Endothelial cell of umbilical vein (primary cell): Measurements from ENCODE around the gene SUPT5H. TPM values are rescaled to one million over a fixed set of nuclear protein-coding genes. Genes with fewer than 3 reads are reported as not detected.

Experiments
- BruUV-seq: library from RNA; stranded (reverse); fragments of 400-500 nt; replicated peaks from 2 replicates; lab custom pipeline; 2021; lab: Mats Ljungman, UMichigan
- CTCF ChIA-PET: fragments of 300-600, 350-600 bp; sonication (Branson Sonifier 250); formaldehyde crosslinking; loops from one replicate; lab custom pipeline; 2021; ENCODE audit warnings: antibody characterized with exemption, inconsistent platforms; lab: Charles Lee
- POLR2A ChIA-PET: fragments of 300-600, 350-600 bp; sonication (Branson Sonifier 250); formaldehyde crosslinking; loops from one replicate; lab custom pipeline; 2021; ENCODE audit warnings: antibody characterized with exemption, inconsistent platforms; lab: Charles Lee
- DNase-seq: peaks from one replicate; pipeline ENCODE4 v3.0.0-alpha.2; 2011; ENCODE audit warnings: low read depth, low spot score
- FAIRE-seq: peaks from 2 replicates; lab custom pipeline; 2011; peaks lifted over from hg19 to GRCh38; lab: Jason Lieb, UNC
- H2AFZ ChIP-seq: 2 replicates; pipeline ENCODE4 v1.6.0; 2012; ENCODE audit warnings: low read depth, low read length, control low read depth, inconsistent platforms
- H3K27ac ChIP-seq: 2 replicates; pipeline ENCODE4 v1.5.1; 2011; ENCODE audit warnings: low read depth, mild to moderate bottlenecking, control low read depth, low read length, moderate library complexity; ENCODE audit not compliant: insufficient read depth
- H3K27me3 ChIP-seq, 2 experiments: 2 replicates each; pipeline versions ENCODE4 v1.6.0 to v1.6.1; 2011; ENCODE audit warnings: low read length in 2 of 2, mixed read lengths in 1 of 2; ENCODE audit not compliant: control insufficient read depth in 2 of 2, insufficient read depth in 2 of 2
- H3K36me3 ChIP-seq, 2 experiments: 2 replicates in 1 of 2; 3 replicates in 1 of 2; pipeline ENCODE4 v1.5.1; 2011; ENCODE audit warnings: low read length in 2 of 2, mild to moderate bottlenecking in 1 of 2, moderate library complexity in 1 of 2; ENCODE audit not compliant: control insufficient read depth in 2 of 2, insufficient read depth in 2 of 2; ENCODE audit errors: extremely low read depth in 1 of 2
- H3K4me1 ChIP-seq: 3 replicates; pipeline ENCODE4 v1.5.1; 2011; ENCODE audit warnings: mild to moderate bottlenecking, low read length; ENCODE audit not compliant: control insufficient read depth, insufficient read depth; ENCODE audit errors: extremely low read depth
- H3K4me2 ChIP-seq: 2 replicates; pipeline ENCODE4 v1.6.1; 2011; ENCODE audit warnings: low read length, control low read depth, mixed read lengths; ENCODE audit not compliant: insufficient read depth
- H3K4me3 ChIP-seq, 3 experiments: fragments of 200-600 bp in 1 of 3; sonication (generic), shearing (Covaris generic) in 1 of 3; replicated peaks in 1 of 3; 2 replicates each; pipeline ENCODE4 v1.5.1; 2011 to 2016; ENCODE audit warnings: control low read depth in 3 of 3, low read length in 3 of 3, mild to moderate bottlenecking in 2 of 3, inconsistent platforms in 1 of 3, low read depth in 1 of 3, moderate library complexity in 1 of 3; ENCODE audit not compliant: insufficient read depth in 1 of 3
- H3K79me2 ChIP-seq: 2 replicates; pipeline ENCODE4 v1.6.0; 2012; ENCODE audit warnings: low read length, inconsistent platforms; ENCODE audit not compliant: control insufficient read depth, insufficient read depth
- H3K9ac ChIP-seq: replicated peaks from 2 replicates; pipeline ENCODE3; 2011; ENCODE audit warnings: low read length, control low read depth; ENCODE audit not compliant: insufficient read depth; ENCODE audit errors: extremely low read depth
- H3K9me1 ChIP-seq: replicated peaks from 3 replicates; pipeline ENCODE4 v1.6.0; 2011; ENCODE audit warnings: mild to moderate bottlenecking, low read length; ENCODE audit not compliant: control insufficient read depth, insufficient read depth; ENCODE audit errors: extremely low read depth
- H3K9me3 ChIP-seq: replicated peaks from 2 replicates; pipeline ENCODE4 v1.5.1; 2012; ENCODE audit warnings: low read length, inconsistent platforms; ENCODE audit not compliant: control insufficient read depth, insufficient read depth
- H4K20me1 ChIP-seq: replicated peaks from 2 replicates; pipeline ENCODE3; 2011; ENCODE audit warnings: mild to moderate bottlenecking, low read length; ENCODE audit not compliant: control insufficient read depth, insufficient read depth; ENCODE audit errors: extremely low read depth
- EZH2 ChIP-seq: IDR thresholded peaks from 2 replicates; pipeline ENCODE4 v1.6.1; 2012; ENCODE audit warnings: borderline replicate concordance, low read depth, mild to moderate bottlenecking, moderate library complexity, low read length, inconsistent platforms; ENCODE audit not compliant: severe bottlenecking
- FOS ChIP-seq: IDR thresholded peaks from 2 replicates; pipeline ENCODE4 v1.6.1; 2011; ENCODE audit warnings: mild to moderate bottlenecking, low read length, moderate library complexity, borderline replicate concordance; ENCODE audit not compliant: insufficient read depth
- GATA2 ChIP-seq: IDR thresholded peaks from 2 replicates; pipeline ENCODE4 v1.7.0; 2011; ENCODE audit warnings: low read depth, mild to moderate bottlenecking, moderate library complexity, mixed read lengths, low read length; ENCODE audit not compliant: insufficient read length, insufficient read depth
- JUN ChIP-seq: IDR thresholded peaks from 2 replicates; pipeline ENCODE4 v1.6.1; 2011; ENCODE audit warnings: borderline replicate concordance, low read depth; ENCODE audit not compliant: insufficient read length, insufficient read depth
- MYC ChIP-seq: IDR thresholded peaks from one replicate; pipeline ENCODE4 v1.6.1; 2011; ENCODE audit warnings: mild to moderate bottlenecking, low read depth, low read length
- POLR2A ChIP-seq: IDR thresholded peaks from 2 replicates; pipeline ENCODE4 v1.6.1; 2012; ENCODE audit warnings: low read depth, mild to moderate bottlenecking, control low read depth, low read length
- POLR2AphosphoS5 ChIP-seq: IDR thresholded peaks from 2 replicates; pipeline ENCODE4 v1.6.1; 2012; ENCODE audit warnings: low read depth, mild to moderate bottlenecking, control low read depth, low read length, moderate library complexity; ENCODE audit not compliant: insufficient read depth
- dilution Hi-C: fragments of 300-500 bp; cut with MboI; formaldehyde crosslinking; loops from one replicate; pipeline ENCODE4 v1.15.0; 2019; ENCODE audit warnings: low sequenced_read_pairs; ENCODE audit not compliant: extremely low pct_ligation_motif_present
- intact Hi-C: fragments of 100-400 bp; cut with micrococcal nuclease; formaldehyde crosslinking; loops from one replicate; pipeline ENCODE4 v1.10.0; 2022
- polyA plus RNA-seq, 4 experiments: library from polyadenylated mRNA; depleted of rRNA in 3 of 4; stranded (reverse) in 3 of 4; unstranded in 1 of 4; fragments of >200 nt; gene quantifications; 2 replicates each; pipeline versions ENCODE4 v1.2.1 to v1.2.3, GENCODE V29; 2011 to 2012; ENCODE audit warnings: missing spikeins in 1 of 4
- total RNA-seq: library from RNA; stranded (reverse); gene quantifications from 2 replicates; pipeline ENCODE4 v1.2.3, GENCODE V29; 2021
- TF ChIP-seq, protein P1 (sequence below): IDR thresholded peaks from 2 replicates; pipeline ENCODE4 v1.6.1; 2011; ENCODE audit not compliant: insufficient read depth, insufficient read length
- TF ChIP-seq, protein P2 (sequence below), 2 donors: IDR thresholded peaks; 1 replicate in 1 of 2; 2 replicates in 1 of 2; pipeline ENCODE4 v1.5.1; 2011; ENCODE audit warnings: low read length in 2 of 2, mild to moderate bottlenecking in 2 of 2, moderate library complexity in 2 of 2, control low read depth in 1 of 2, inconsistent platforms in 1 of 2, low read depth in 1 of 2; ENCODE audit not compliant: insufficient read depth in 1 of 2; ENCODE audit errors: extremely low read depth in 1 of 2

SUPT5H gene
- total and polyA plus RNA-seq, 2 donors (not counting 3 experiments of a cell fraction or from before 2014, with no cell fraction given), result 87.6 to 120 TPM

DNA sequence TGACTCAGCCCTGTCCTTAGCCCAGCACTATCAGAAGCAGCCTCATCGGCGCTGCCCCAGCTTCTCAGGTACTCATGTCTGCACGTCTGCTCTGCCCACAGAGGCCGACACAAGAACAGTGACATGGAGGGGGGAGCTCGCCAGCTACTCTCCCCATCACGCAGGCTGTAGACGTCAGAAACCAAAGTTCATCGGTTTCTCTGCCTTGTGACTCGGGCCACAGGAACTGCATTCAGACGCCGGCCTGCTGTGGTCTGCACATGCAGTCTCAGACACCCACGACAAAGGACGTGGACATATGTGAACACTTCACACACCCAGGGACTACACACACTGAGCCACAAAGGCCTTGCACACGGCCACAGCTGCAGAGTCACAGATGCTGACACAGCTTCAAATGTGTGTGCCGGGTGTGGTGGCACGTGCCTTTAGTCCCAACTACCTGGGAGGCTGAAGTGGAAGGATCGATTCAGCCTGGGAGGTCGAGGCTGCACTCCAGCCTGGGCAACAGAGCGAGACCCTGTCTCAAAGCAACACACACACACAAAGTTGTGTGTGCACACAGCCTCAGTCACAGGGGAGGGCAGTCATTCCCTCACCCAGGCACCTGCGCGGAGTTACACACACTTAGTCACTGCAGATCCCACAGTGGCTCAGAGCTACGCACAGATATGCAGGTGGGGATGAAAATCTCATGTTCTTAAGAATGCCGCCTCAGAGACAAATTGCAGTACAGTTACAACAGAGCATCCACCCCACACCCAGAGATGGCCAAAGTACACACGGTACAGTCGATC is 43.6 kb upstream of the SUPT5H start:
- Histone ChIP-seq H3K4me3 (no peak overlapping the region), H2AFZ (no peak overlapping the region), H3K27me3 (no peaks in the 10 kb centered on the region), H3K79me2 (peaks cover under 1% of the 10 kb centered on the region), H3K9me1 (no peaks in the 10 kb centered on the region), H3K36me3 (peaks cover 0 to 4% of the 10 kb centered on the region in 2 experiments), H3K9me3 (no peaks in the 10 kb centered on the region), H3K9ac (no peak overlapping the region), H4K20me1 (no peaks in the 10 kb centered on the region), H3K4me1 (peaks cover 25% of the 10 kb centered on the region), H3K27ac (peak overlapping the region; percentile 89), H3K4me2 (peak overlapping the region; percentile 0)
- ChIA-PET POLR2A (no interaction called here), CTCF (interaction anchor here (2.9 kb wide), 1 partner anchor 10 kb away, joined by 22 read pairs; the partner anchor contains the start of gene PLEKHG2)
- TF ChIP-seq, protein P1, sequence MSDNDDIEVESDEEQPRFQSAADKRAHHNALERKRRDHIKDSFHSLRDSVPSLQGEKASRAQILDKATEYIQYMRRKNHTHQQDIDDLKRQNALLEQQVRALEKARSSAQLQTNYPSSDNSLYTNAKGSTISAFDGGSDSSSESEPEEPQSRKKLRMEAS, result no peak
- TF ChIP-seq GATA2, result no peak
- no peak for TF ChIP-seq POLR2A
- no peak for TF ChIP-seq POLR2AphosphoS5
- no peak for TF ChIP-seq EZH2
- no peak for TF ChIP-seq MYC
- TF ChIP-seq, protein P2, sequence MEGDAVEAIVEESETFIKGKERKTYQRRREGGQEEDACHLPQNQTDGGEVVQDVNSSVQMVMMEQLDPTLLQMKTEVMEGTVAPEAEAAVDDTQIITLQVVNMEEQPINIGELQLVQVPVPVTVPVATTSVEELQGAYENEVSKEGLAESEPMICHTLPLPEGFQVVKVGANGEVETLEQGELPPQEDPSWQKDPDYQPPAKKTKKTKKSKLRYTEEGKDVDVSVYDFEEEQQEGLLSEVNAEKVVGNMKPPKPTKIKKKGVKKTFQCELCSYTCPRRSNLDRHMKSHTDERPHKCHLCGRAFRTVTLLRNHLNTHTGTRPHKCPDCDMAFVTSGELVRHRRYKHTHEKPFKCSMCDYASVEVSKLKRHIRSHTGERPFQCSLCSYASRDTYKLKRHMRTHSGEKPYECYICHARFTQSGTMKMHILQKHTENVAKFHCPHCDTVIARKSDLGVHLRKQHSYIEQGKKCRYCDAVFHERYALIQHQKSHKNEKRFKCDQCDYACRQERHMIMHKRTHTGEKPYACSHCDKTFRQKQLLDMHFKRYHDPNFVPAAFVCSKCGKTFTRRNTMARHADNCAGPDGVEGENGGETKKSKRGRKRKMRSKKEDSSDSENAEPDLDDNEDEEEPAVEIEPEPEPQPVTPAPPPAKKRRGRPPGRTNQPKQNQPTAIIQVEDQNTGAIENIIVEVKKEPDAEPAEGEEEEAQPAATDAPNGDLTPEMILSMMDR (IDR thresholded peaks at IDR 0.05; ENCODE audit: extremely low read depth in 1 of 2, insufficient read depth in 1 of 2, low read depth in 1 of 2, low read length in 2 of 2), result no peak
- no peak for TF ChIP-seq JUN
- no peak for TF ChIP-seq FOS
- peak; percentile 50 for FAIRE-seq
- no peak for DNase-seq
- BruUV-seq, result no TSS peak
- intact Hi-C loops (loop anchor here (1.0 kb wide), 1 partner anchor 11 kb away; the partner anchor contains the start of gene PLEKHG2), dilution Hi-C loops (no loop called here)
